ENCODE results near the gene IER2.

Gene IER2

GRCh38 chr19:13119627-13120026, 30.6 kb upstream of the IER2 start:
- DNase-seq, result no peak

DNA sequence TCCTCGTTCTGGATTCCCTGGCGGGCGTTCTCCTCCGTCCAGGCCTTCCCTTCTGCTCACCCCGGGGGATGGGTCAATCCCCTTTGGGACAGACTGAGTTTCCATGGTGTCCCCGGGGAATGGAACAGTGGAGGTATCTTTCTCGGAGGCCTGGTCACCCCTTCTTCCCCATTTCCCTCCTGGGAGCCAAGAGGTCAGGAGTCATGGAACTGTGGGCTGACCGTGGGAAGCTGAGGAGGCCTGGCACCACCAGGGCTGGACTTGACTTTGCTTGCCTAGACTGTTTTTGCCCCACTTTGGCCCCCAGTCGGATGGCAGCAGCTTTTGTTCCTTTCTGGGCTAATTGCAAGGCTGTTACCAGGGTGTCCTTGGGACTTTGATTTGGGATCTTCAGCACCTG, 30.2 kb upstream of the IER2 start:
- DNase-seq, result no peak

DNA sequence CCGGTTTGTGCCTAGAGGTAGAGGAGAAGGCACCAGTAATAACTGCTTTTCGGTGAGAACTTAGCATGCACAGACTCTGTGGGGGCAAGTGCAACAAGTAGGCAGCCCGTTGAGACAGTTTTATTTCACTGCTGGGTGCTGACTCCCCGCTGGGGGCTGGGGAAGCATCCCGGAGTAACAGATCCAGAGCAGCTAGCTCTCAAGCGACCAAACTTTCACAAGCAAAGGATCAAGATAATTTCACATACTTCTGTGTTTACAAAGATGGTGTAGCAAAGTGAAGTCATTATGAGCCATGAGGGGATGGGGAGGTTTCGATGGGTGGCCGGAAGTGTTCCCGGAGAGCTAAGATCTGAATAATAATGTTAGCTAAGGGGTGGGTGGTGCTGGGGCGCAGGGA, 29.4 kb upstream of the IER2 start:
- no peak for DNase-seq

- no peak for DNase-seq
Measured at GRCh38 chr19:13121551-13122274, 28.5 kb upstream of the IER2 start.

DNA sequence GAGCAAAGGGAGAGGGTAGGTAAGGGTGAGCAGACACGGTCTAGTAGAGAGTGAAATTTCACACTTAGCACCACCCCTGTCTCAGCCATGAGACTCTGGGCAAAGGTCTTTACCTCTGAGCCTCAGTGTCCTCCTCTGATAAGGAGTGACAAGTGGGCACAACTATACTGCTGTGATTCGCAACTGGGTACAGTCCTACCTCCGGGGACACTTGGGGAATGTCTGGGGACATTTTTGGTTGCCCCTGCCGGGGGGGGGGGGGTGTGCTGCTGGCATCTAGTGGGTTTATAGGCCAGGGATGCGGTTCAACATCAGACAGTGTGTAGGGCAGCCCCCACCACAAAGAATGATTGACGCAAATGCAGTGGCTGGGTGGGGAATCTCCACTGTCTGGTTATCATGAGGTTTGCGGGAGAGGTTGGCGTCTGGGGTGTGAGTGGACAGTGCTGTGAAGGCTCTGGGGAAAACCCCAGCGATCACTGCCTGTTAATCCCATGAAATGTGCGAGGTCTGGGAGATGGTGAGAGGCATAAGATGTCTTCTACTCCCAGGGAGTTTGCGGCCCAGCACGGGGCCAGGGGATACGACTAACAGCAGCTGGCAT, 27.8 kb upstream of the IER2 start:
- no peak for DNase-seq

DNA sequence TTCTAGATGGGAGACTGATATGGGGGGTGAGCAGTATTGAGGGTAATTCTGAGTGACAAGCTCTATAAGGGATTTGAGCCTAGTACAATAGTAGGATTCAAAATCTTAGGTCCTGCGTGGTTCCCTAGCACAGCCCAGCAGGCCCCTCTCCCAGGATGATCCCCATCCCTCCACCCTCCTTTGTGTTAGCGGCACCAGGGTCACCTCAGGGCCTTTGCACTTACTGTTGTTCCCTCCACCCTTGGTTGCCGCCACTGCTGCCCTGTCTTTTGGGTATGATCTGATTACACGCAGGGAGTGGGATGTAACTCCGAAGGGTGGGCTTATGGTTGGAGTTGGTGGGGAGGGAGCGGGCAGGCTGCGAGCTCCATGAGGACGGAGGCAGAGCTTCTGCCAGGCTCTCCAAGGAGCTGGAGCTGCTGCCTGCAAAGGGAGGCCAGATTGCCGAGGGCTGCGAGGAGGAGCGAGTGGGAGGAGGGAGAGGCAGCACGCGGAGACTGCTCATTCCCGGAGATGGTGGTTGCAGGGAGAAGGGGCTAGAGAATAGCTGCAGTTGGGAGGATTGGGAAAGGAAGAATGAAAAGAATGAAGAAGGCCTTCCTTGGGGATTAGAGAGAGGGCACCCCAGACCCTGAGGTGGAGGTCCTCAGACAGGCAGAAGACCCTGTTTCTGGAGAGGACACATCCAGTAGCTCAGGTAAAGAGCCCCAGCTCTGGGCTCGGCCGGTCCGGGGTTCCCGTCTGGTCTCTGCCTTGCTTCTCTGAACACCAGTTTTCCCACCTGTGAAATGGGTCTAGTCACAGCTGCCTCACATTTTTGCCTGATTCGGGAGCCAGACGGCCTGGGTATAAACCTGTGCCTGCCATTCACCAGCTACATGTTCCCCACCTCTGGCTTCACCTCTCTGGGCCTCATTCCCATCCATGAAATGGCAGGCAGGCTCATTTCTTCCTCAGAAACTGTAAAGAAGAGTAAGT, 26.9 kb upstream of the IER2 start:
- no peak for DNase-seq

DNA sequence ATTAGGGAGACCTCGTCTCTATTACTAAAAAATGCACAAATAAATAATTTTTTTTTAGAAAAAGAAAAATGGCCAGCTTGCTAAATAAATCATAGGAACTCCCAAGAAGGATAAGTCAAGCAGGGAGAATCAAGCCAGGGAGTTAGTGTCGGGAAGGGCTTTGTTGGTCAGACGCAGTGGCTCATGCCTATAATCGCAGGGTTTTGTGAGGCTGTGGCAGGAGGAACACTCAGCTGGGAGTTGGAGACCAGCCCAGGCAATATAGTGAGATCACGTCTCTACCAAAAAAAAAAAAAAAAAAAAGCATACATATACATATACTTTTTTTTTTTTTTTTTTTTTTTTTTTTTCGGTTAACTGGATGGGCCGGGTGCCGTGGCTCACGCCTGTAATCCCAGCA, 23.2 kb upstream of the IER2 start:
- no peak for DNase-seq

DNA sequence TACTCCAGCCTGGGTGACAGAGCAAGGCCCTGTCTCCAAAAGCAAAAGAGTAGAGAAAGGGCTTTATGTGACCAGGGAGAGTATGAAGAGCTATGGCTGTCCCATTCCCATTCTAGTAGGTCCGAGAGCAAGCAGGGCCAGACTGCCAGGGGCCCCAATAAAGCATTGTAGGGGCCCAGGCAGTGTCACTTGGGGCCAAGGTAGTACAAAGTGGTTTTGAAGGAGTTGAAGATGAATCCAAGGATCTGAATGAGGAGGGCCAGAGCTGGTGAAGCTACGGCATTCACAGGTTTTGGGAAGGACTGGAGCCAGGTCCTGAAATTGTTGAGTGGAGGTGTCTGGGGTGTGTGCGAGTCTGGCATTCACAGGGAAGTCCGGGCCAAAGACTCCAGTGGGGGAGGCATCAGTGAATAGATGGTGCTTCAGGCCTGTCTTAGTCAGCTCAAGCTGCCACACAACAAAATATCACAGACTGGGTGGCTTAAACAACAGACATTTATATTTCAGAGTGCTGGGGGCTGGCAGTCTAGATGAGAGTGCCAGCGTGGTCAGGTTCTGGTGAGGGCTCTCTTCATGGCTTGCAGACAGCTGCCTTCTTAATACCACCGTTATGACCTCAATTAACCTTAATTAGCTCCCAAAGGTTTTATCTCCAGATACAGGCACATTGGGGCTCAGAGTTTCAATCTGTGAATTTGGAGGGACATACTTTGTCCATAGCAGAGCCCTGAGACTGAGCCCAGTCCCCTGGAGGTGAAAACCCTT, 22.2 kb upstream of the IER2 start:
- DNase-seq, result no peak

GRCh38 chr19:13128583-13128982, 21.6 kb upstream of the IER2 start:
- no peak for DNase-seq

GRCh38 chr19:13129384-13129783, 20.8 kb upstream of the IER2 start:
- no peak for DNase-seq

GRCh38 chr19:13130886-13131490, 19.2 kb upstream of the IER2 start:
- no peak for DNase-seq

GRCh38 chr19:13132471-13133180, 17.6 kb upstream of the IER2 start:
- no peak for DNase-seq

DNA sequence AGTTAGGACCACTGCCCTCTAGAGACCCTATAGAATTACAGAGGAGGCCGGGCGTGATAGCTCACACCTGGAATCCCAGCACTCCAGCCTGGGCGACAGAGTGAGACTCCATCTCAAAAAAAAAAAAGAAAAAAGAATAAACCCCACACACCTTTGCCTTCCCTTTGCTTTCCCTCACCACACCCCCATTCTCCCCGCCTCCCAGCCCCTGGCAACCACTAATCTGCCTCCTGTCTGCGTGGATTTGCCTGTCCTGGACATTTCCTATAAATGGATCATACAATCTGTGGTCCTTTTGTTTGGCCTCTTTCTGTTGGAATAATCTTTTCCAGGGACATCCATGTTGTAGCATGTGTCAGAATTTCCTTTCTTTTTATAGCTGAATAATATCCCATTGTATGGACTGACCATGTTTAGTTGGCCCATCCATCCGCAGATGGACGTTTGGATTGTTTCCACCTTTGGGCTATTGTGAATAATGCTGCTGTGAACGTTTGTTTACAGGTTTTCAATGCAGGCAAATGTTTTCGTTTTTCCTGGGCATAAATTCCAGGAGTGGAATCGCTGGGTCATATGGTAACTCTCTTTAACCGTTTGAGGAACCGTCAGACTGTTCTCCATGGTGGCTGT, 16.9 kb upstream of the IER2 start:
- no peak for DNase-seq

DNA sequence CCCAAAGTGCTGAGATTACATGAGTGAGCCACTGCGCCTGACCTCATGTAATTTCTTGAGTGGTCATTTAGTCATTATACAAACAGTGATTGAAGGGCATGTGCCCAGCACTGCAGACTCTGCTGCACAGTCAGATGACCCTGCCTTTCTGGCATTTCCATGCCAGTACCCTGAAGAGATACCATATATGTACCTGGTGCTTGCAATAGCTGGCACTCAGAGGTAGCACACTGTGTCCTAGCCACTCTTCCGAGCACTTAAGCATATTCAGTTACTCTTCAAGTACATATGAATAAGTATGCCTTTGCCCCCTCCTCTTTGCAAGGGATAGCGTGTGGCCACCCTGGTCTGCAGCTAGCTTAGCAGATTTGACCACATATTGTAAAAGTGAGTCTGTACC, 15.6 kb upstream of the IER2 start:
- no peak for DNase-seq

GRCh38 chr19:13135068-13136062, 14.8 kb upstream of the IER2 start:
- DNase-seq, result no peak

- no peak for DNase-seq
Measured at GRCh38 chr19:13137290-13137794, 12.9 kb upstream of the IER2 start.

GRCh38 chr19:13138171-13138915, 11.9 kb upstream of the IER2 start:
- DNase-seq, result no peak

DNA sequence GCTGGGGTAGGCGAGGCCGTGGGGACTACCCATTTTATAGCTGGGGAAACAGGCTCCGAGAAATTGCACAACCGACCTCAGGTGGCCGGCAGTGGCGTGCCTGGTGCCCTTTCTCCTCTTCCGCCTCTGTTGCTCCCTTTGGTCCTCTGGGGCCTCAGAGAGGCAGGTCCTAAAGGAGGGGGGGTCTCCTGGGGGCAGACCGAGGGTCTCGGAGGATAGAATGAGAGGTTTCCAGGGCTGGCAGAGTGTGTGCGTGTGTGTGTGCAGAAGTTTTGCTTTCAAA, 11.4 kb upstream of the IER2 start:
- DNase-seq, result no peak

DNA sequence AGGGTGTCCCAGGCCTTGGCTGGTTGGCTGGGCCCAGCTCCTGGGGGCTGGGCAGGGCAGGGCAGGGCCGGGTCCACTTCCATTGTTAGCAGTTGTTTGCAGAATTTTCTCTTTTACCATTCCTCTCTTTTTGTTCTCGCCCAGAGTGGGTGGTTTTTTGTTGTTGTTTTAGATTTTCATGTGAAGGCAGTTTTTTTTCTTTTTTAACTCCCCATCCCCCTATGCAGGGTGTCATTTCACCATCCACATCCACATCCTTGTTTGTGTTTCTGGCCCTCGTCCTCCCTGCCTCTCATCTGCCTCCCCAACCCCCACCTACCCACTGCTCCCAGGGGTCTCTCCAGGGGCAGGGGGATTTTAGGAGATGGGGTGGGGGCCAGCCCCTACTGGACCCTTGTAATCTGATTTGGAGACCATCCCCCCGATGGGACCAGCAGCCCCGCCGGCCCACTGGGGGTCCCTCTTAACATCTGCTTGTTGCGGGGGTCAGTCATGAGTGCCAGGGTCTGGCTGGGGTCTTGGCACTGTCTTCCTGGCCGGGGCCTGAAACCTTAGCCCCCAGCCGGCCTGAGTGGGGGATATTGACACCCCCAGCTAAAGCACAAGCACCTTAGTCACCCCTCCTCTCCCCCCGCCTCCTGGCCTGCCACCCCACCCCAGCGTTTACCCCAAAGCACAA, 10.4 kb upstream of the IER2 start:
- no peak for DNase-seq
